ENCODE measurements around the gene KCNN3.

Gene KCNN3

GRCh38 chr1:154829062-154829461, 41.0 kb downstream of the KCNN3 start:
- no peak for DNase-seq
- in situ Hi-C loops (cut with MboI; ENCODE audit: low pct_unique_long_range_greater_than_20kb, low sequenced_read_pairs) = no loop called here

GRCh38 chr1:154824179-154825000, 45.7 kb downstream of the KCNN3 start:
- DNase-seq = no peak
- in situ Hi-C loops (cut with MboI; ENCODE audit: low pct_unique_long_range_greater_than_20kb, low sequenced_read_pairs) = no loop called here

GRCh38 chr1:154822717-154823116, 47.4 kb downstream of the KCNN3 start:
- DNase-seq = no peak
- in situ Hi-C loops (cut with MboI; ENCODE audit: low pct_unique_long_range_greater_than_20kb, low sequenced_read_pairs) = no loop called here

GRCh38 chr1:154822233-154822632, 47.8 kb downstream of the KCNN3 start:
- no peak for DNase-seq
- in situ Hi-C loops (cut with MboI; ENCODE audit: low pct_unique_long_range_greater_than_20kb, low sequenced_read_pairs) = no loop called here

GRCh38 chr1:154821083-154821482, 49.0 kb downstream of the KCNN3 start:
- no peak for DNase-seq
- in situ Hi-C loops (cut with MboI; ENCODE audit: low pct_unique_long_range_greater_than_20kb, low sequenced_read_pairs) = no loop called here

- DNase-seq = no peak
- in situ Hi-C loops (cut with MboI; ENCODE audit: low pct_unique_long_range_greater_than_20kb, low sequenced_read_pairs) = no loop called here
Measured at GRCh38 chr1:154820646-154821045, 49.4 kb downstream of the KCNN3 start.

- in situ Hi-C loops (cut with MboI; ENCODE audit: low pct_unique_long_range_greater_than_20kb, low sequenced_read_pairs) = no loop called here
- peak; percentile 87 for DNase-seq
Measured at GRCh38 chr1:154819628-154820590, 50.2 kb downstream of the KCNN3 start.

- no peak for DNase-seq
- in situ Hi-C loops (cut with MboI; ENCODE audit: low pct_unique_long_range_greater_than_20kb, low sequenced_read_pairs) = no loop called here
Measured at GRCh38 chr1:154818911-154819310, 51.2 kb downstream of the KCNN3 start.

GRCh38 chr1:154816937-154817336, 53.1 kb downstream of the KCNN3 start:
- in situ Hi-C loops (cut with MboI; ENCODE audit: low pct_unique_long_range_greater_than_20kb, low sequenced_read_pairs) = no loop called here
- DNase-seq = no peak

- DNase-seq = no peak
- in situ Hi-C loops (cut with MboI; ENCODE audit: low pct_unique_long_range_greater_than_20kb, low sequenced_read_pairs) = no loop called here
Measured at GRCh38 chr1:154816369-154816768, 53.7 kb downstream of the KCNN3 start.

GRCh38 chr1:154813846-154814505, 56.1 kb downstream of the KCNN3 start:
- no peak for DNase-seq
- in situ Hi-C loops (cut with MboI; ENCODE audit: low pct_unique_long_range_greater_than_20kb, low sequenced_read_pairs) = no loop called here

- no peak for DNase-seq
- in situ Hi-C loops (cut with MboI; ENCODE audit: low pct_unique_long_range_greater_than_20kb, low sequenced_read_pairs) = no loop called here
Measured at GRCh38 chr1:154813300-154813816, 56.7 kb downstream of the KCNN3 start.

GRCh38 chr1:154812877-154813276, 57.2 kb downstream of the KCNN3 start:
- in situ Hi-C loops (cut with MboI; ENCODE audit: low pct_unique_long_range_greater_than_20kb, low sequenced_read_pairs) = no loop called here
- no peak for DNase-seq

- DNase-seq = no peak
- in situ Hi-C loops (cut with MboI; ENCODE audit: low pct_unique_long_range_greater_than_20kb, low sequenced_read_pairs) = no loop called here
Measured at GRCh38 chr1:154810571-154810970, 59.5 kb downstream of the KCNN3 start.

- in situ Hi-C loops (cut with MboI; ENCODE audit: low pct_unique_long_range_greater_than_20kb, low sequenced_read_pairs) = no loop called here
- peak; percentile 7 for DNase-seq
Measured at GRCh38 chr1:154809436-154810413, 60.4 kb downstream of the KCNN3 start.

- DNase-seq = no peak
- in situ Hi-C loops (cut with MboI; ENCODE audit: low pct_unique_long_range_greater_than_20kb, low sequenced_read_pairs) = no loop called here
Measured at GRCh38 chr1:154808909-154809262, 61.2 kb downstream of the KCNN3 start.

GRCh38 chr1:154808261-154808908, 61.7 kb downstream of the KCNN3 start:
- no peak for DNase-seq
- in situ Hi-C loops (cut with MboI; ENCODE audit: low pct_unique_long_range_greater_than_20kb, low sequenced_read_pairs) = no loop called here

GRCh38 chr1:154807048-154807591, 63.0 kb downstream of the KCNN3 start:
- peak; percentile 14 for DNase-seq
- in situ Hi-C loops (cut with MboI; ENCODE audit: low pct_unique_long_range_greater_than_20kb, low sequenced_read_pairs) = no loop called here

All from KBM-7 (cell line).